ENCODE measurements around the gene DSC1.

- no peak for TF ChIP-seq TAF1 (IDR thresholded peaks at IDR 0.05; ENCODE audit: borderline replicate concordance, insufficient read depth, low read length)
- TF ChIP-seq POLR2AphosphoS5 (IDR thresholded peaks at IDR 0.05; ENCODE audit: low read depth, low read length), result no peak
Observed at GRCh38 chr18:31205273-31205672, 42.6 kb upstream of the DSC1 start.

All from PFSK-1 (cell line).